GM12873 (cell line): Measurements from ENCODE around the gene CLBA1.

Experiments used
- TF ChIP-seq, protein P1 (sequence below): IDR thresholded peaks from 2 replicates; pipeline ENCODE4 v1.5.1; 2012; ENCODE audit warnings: low read depth, mild to moderate bottlenecking, moderate library complexity, low read length, control low read depth; ENCODE audit not compliant: insufficient read depth; ENCODE audit errors: missing control alignments

CLBA1 gene

DNA sequence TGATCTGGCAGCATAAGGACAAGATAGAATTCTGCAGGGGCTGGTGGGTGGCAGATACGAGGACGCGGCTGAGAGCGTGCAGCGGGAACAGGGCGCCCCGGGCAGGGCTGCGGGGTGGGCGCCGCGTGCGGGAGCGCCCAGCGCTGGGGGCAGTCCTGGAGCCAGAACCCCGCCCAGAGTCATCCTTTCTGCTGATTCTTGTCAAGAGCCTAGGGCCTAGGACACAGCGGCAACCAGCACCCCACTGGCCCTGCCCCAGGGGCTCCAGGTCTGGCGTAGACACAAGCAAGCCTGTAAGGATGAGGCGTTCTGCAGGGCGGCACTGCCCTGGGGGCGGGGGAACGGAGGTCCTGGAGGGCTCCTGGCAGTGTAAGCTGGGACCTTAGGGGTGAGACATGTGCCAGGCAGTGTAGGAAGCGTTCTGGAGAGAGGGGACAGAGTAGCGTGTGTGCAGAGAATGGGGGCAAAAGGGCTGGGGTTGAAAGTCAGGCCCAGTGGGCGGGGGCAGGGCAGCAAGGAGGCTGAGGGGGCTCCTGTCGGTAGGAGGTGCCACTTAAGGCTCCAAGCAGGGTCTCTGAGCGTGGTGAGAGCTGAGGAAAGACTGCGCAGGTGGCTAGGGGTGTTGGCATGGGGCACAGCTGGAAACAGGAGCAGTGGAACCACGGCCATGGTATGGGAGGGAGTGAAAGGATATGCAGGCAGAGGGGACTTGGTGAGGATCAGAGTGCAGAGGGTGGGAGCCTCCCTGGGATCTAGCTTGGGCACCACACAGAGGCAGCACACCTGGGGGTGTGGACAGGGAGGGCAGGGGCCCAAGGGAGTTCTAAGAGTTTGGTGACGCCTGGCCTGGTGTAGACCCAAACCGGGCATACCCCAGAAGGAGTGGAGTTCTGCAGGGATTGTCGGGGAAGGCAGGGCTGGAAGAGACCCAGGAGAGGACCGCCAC, 6.6 kb upstream of the CLBA1 start:
- TF ChIP-seq, protein P1, sequence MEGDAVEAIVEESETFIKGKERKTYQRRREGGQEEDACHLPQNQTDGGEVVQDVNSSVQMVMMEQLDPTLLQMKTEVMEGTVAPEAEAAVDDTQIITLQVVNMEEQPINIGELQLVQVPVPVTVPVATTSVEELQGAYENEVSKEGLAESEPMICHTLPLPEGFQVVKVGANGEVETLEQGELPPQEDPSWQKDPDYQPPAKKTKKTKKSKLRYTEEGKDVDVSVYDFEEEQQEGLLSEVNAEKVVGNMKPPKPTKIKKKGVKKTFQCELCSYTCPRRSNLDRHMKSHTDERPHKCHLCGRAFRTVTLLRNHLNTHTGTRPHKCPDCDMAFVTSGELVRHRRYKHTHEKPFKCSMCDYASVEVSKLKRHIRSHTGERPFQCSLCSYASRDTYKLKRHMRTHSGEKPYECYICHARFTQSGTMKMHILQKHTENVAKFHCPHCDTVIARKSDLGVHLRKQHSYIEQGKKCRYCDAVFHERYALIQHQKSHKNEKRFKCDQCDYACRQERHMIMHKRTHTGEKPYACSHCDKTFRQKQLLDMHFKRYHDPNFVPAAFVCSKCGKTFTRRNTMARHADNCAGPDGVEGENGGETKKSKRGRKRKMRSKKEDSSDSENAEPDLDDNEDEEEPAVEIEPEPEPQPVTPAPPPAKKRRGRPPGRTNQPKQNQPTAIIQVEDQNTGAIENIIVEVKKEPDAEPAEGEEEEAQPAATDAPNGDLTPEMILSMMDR = no peak

DNA sequence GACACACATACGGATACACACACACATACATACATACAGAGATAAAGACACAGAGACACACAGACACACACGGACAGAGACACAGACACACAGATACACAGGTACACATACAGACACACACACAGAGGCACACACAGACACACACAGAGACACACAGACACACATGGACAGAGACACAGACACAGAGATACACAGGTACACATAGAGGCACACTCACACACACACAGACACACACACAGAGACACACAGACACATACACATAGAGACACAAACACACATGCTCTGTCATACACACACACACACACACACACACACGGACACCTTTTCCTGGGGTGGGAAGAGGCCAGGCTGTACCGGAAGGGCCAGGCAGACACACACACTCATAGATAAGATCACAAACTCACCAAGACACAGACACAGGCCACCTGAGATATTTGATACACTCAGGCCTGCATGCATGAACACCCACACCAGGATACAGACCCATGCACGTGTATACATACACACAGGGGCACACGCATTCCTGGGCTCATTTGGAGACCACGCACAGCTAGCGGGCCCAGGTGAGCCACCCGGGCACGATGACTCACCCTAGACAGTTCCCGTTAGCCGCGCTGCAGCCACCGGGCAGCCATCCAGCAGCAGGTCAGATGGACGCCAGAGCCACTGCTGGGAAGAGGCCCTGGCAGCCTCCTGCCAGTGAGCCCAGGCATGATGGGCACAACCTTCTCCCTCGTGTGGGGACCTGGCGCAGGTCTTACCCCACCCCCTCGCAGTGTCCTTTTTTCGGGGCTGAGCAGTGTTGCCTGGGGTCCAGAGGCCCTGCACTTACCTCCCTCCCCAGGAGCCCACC, 5.6 kb upstream of the CLBA1 start:
- TF ChIP-seq, protein P1 = no peak

DNA sequence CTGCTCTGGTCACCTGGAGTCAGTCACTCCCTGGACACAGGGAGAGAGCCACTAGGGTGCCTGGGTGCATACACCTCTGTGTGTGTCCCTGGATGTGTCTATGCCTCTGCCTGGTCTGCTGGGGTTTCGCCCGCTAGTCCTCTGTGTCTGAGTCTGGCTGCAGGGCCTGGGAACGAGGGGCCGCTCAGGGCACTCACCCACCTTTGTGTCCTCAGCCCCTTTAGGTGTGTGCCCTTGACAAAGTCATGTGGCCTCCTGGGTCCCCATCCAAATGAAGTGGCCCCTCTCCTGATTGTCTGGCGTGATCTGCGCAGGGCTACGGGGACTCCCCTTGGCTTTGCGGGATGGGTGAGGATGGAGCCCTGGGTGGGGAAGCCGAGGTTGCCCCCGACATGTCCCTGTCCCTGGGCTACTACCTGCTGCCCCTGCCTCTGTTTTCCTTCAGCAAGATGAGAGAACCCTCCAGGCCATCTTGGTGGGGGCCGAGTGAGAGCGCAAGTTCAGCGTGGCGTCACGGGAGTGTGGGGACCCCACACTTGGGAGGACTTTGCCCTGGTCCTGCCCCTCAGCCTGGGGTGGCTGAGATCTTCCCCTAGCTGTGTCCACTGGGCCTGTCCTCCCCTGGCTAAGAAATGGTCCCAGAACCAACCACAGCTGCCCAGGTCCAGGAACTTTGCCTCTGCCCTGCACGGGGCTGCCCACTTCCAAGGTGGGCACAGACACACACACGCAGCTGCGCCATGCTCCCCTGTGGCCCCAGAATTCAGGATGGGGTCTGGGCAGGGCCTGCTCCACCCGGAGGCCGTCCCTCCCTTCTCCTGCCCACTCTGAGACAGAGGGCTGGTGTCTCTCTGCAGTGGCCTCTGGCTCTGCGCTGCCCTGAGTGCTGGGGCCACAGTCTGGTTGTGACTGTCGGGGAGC, 4.7 kb upstream of the CLBA1 start:
- TF ChIP-seq, protein P1 = no peak

DNA sequence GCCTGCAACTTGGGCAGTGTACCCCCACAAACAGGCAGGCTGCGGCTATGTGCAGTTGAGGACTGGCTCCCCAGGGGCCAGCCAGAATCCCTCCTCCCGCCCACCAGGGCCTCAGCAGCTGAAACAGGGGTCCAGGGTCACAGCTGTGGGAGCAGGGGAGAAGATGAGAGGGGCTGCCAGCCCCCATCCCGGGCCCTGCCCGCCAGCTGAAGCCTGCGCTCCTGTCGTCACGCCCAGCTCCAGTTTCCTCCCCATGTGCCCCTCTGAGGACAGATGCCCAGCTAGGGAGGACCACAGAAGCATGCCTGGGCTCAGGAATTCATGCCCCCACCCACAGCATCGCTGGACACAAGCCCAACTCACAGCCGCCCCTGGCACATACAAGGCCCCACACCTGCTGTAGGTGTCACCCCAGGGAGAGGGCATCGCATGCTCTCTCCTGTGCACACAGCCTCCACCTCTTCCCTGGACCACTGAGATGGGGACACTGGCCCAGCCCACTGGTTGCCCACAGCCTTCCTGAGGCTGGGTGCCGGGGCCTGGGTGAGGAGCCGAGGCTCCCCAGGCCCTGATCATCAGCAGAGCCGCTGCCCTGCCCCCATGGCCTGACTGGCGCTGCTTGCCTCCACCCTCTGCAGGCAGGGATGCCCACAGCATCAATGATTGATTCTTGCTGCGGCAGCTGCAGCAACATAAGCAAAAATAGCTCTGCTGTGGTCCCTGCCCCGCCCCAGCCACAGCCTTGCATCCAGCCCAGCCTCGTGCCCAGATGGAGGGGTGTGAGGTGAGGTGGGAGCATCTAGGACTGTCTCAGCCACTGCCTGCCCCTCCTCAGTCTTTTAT, 3.7 kb upstream of the CLBA1 start:
- TF ChIP-seq, protein P1 = no peak

DNA sequence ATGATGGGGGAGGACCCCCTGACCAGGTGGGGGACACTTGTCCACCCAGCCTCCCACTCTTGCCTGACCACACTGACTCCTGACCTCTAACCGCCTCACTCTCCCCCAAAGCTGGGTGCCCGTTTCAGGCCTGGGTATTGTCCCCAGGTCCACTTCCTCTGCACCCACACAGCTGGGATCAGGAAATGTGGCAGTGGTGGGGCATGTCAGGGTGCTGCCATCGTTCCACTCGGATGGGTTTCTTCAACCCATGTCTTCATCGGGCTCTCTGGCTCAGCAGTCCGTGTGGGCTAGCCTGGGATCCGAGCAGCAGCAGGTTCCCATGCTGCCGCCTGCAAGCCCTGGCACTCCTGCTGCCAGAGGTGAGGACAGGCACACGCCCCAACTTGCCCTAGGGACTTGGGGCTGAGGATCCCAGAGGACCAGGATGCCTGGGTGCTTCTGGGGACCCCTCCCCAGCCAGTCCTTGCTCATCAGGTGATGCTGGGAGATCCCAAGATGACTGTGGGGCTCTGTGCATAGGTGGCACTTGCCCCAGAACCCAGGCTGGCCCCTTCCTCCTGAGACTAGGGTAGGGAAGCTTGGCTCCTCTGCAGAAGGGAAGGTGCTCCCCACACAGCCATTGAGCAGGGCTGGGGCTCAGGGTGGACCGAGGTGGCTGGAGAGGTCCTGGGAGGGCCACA, 2.9 kb upstream of the CLBA1 start:
- TF ChIP-seq, protein P1 = no peak

DNA sequence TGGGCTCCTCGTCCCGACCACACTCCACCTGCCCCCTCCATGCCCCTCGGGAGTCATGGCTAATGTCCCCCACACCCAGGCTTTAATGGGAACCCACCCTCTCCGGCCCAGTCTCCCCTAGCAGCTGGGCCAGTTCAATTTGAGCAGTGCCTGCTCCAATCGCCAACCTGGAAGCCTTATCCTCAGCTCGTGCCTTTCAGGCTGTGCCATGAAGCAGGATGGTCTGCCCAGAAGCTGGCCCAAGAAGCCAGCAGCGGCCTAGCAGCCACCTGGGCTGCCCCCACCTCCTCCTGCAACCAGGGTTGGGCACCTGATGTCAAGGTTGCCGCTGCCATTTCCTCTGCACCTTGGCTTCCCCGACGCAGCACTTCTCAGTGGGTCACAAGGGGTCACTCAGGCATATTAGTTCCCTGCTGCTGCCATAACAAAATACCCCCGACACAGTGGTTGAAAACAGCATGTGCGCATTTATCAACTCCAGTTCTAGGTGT, 2.3 kb upstream of the CLBA1 start:
- TF ChIP-seq, protein P1 = no peak
